Endothelial cell of umbilical vein (primary cell): ENCODE data around the gene NFIC. TPM values are rescaled to one million over a fixed set of nuclear protein-coding genes. Genes with fewer than 3 reads are reported as not detected.

Experiments
- BruUV-seq: library from RNA; stranded (reverse); fragments of 400-500 nt; replicated peaks from 2 replicates; lab custom pipeline; 2021; lab: Mats Ljungman, UMichigan
- CTCF ChIA-PET: fragments of 300-600, 350-600 bp; sonication (Branson Sonifier 250); formaldehyde crosslinking; loops from one replicate; lab custom pipeline; 2021; ENCODE audit warnings: antibody characterized with exemption, inconsistent platforms; lab: Charles Lee
- POLR2A ChIA-PET: fragments of 300-600, 350-600 bp; sonication (Branson Sonifier 250); formaldehyde crosslinking; loops from one replicate; lab custom pipeline; 2021; ENCODE audit warnings: antibody characterized with exemption, inconsistent platforms; lab: Charles Lee
- DNase-seq: peaks from one replicate; pipeline ENCODE4 v3.0.0-alpha.2; 2011; ENCODE audit warnings: low read depth, low spot score
- FAIRE-seq: peaks from 2 replicates; lab custom pipeline; 2011; peaks lifted over from hg19 to GRCh38; lab: Jason Lieb, UNC
- H2AFZ ChIP-seq: 2 replicates; pipeline ENCODE4 v1.6.0; 2012; ENCODE audit warnings: low read depth, low read length, control low read depth, inconsistent platforms
- H3K27ac ChIP-seq: 2 replicates; pipeline ENCODE4 v1.5.1; 2011; ENCODE audit warnings: low read depth, mild to moderate bottlenecking, control low read depth, low read length, moderate library complexity; ENCODE audit not compliant: insufficient read depth
- H3K27me3 ChIP-seq, 2 experiments: 2 replicates each; pipeline versions ENCODE4 v1.6.0 to v1.6.1; 2011; ENCODE audit warnings: low read length in 2 of 2, mixed read lengths in 1 of 2; ENCODE audit not compliant: control insufficient read depth in 2 of 2, insufficient read depth in 2 of 2
- H3K36me3 ChIP-seq, 2 experiments: 2 replicates in 1 of 2; 3 replicates in 1 of 2; pipeline ENCODE4 v1.5.1; 2011; ENCODE audit warnings: low read length in 2 of 2, mild to moderate bottlenecking in 1 of 2, moderate library complexity in 1 of 2; ENCODE audit not compliant: control insufficient read depth in 2 of 2, insufficient read depth in 2 of 2; ENCODE audit errors: extremely low read depth in 1 of 2
- H3K4me1 ChIP-seq: 3 replicates; pipeline ENCODE4 v1.5.1; 2011; ENCODE audit warnings: mild to moderate bottlenecking, low read length; ENCODE audit not compliant: control insufficient read depth, insufficient read depth; ENCODE audit errors: extremely low read depth
- H3K4me2 ChIP-seq: 2 replicates; pipeline ENCODE4 v1.6.1; 2011; ENCODE audit warnings: low read length, control low read depth, mixed read lengths; ENCODE audit not compliant: insufficient read depth
- H3K4me3 ChIP-seq, 3 experiments: fragments of 200-600 bp in 1 of 3; sonication (generic), shearing (Covaris generic) in 1 of 3; replicated peaks in 1 of 3; 2 replicates each; pipeline ENCODE4 v1.5.1; 2011 to 2016; ENCODE audit warnings: control low read depth in 3 of 3, low read length in 3 of 3, mild to moderate bottlenecking in 2 of 3, inconsistent platforms in 1 of 3, low read depth in 1 of 3, moderate library complexity in 1 of 3; ENCODE audit not compliant: insufficient read depth in 1 of 3
- H3K79me2 ChIP-seq: 2 replicates; pipeline ENCODE4 v1.6.0; 2012; ENCODE audit warnings: low read length, inconsistent platforms; ENCODE audit not compliant: control insufficient read depth, insufficient read depth
- H3K9ac ChIP-seq: replicated peaks from 2 replicates; pipeline ENCODE3; 2011; ENCODE audit warnings: low read length, control low read depth; ENCODE audit not compliant: insufficient read depth; ENCODE audit errors: extremely low read depth
- H3K9me1 ChIP-seq: replicated peaks from 3 replicates; pipeline ENCODE4 v1.6.0; 2011; ENCODE audit warnings: mild to moderate bottlenecking, low read length; ENCODE audit not compliant: control insufficient read depth, insufficient read depth; ENCODE audit errors: extremely low read depth
- H3K9me3 ChIP-seq: replicated peaks from 2 replicates; pipeline ENCODE4 v1.5.1; 2012; ENCODE audit warnings: low read length, inconsistent platforms; ENCODE audit not compliant: control insufficient read depth, insufficient read depth
- H4K20me1 ChIP-seq: replicated peaks from 2 replicates; pipeline ENCODE3; 2011; ENCODE audit warnings: mild to moderate bottlenecking, low read length; ENCODE audit not compliant: control insufficient read depth, insufficient read depth; ENCODE audit errors: extremely low read depth
- CTCF ChIP-seq, 2 donors: IDR thresholded peaks; 1 replicate in 1 of 2; 2 replicates in 1 of 2; pipeline ENCODE4 v1.5.1; 2011; ENCODE audit warnings: low read length in 2 of 2, mild to moderate bottlenecking in 2 of 2, moderate library complexity in 2 of 2, control low read depth in 1 of 2, inconsistent platforms in 1 of 2, low read depth in 1 of 2; ENCODE audit not compliant: insufficient read depth in 1 of 2; ENCODE audit errors: extremely low read depth in 1 of 2
- EZH2 ChIP-seq: IDR thresholded peaks from 2 replicates; pipeline ENCODE4 v1.6.1; 2012; ENCODE audit warnings: borderline replicate concordance, low read depth, mild to moderate bottlenecking, moderate library complexity, low read length, inconsistent platforms; ENCODE audit not compliant: severe bottlenecking
- FOS ChIP-seq: IDR thresholded peaks from 2 replicates; pipeline ENCODE4 v1.6.1; 2011; ENCODE audit warnings: mild to moderate bottlenecking, low read length, moderate library complexity, borderline replicate concordance; ENCODE audit not compliant: insufficient read depth
- GATA2 ChIP-seq: IDR thresholded peaks from 2 replicates; pipeline ENCODE4 v1.7.0; 2011; ENCODE audit warnings: low read depth, mild to moderate bottlenecking, moderate library complexity, mixed read lengths, low read length; ENCODE audit not compliant: insufficient read length, insufficient read depth
- JUN ChIP-seq: IDR thresholded peaks from 2 replicates; pipeline ENCODE4 v1.6.1; 2011; ENCODE audit warnings: borderline replicate concordance, low read depth; ENCODE audit not compliant: insufficient read length, insufficient read depth
- MAX ChIP-seq: IDR thresholded peaks from 2 replicates; pipeline ENCODE4 v1.6.1; 2011; ENCODE audit not compliant: insufficient read depth, insufficient read length
- MYC ChIP-seq: IDR thresholded peaks from one replicate; pipeline ENCODE4 v1.6.1; 2011; ENCODE audit warnings: mild to moderate bottlenecking, low read depth, low read length
- POLR2A ChIP-seq: IDR thresholded peaks from 2 replicates; pipeline ENCODE4 v1.6.1; 2012; ENCODE audit warnings: low read depth, mild to moderate bottlenecking, control low read depth, low read length
- POLR2AphosphoS5 ChIP-seq: IDR thresholded peaks from 2 replicates; pipeline ENCODE4 v1.6.1; 2012; ENCODE audit warnings: low read depth, mild to moderate bottlenecking, control low read depth, low read length, moderate library complexity; ENCODE audit not compliant: insufficient read depth
- dilution Hi-C: fragments of 300-500 bp; cut with MboI; formaldehyde crosslinking; loops from one replicate; pipeline ENCODE4 v1.15.0; 2019; ENCODE audit warnings: low sequenced_read_pairs; ENCODE audit not compliant: extremely low pct_ligation_motif_present
- intact Hi-C: fragments of 100-400 bp; cut with micrococcal nuclease; formaldehyde crosslinking; loops from one replicate; pipeline ENCODE4 v1.10.0; 2022
- polyA plus RNA-seq, 4 experiments: library from polyadenylated mRNA; depleted of rRNA in 3 of 4; stranded (reverse) in 3 of 4; unstranded in 1 of 4; fragments of >200 nt; gene quantifications; 2 replicates each; pipeline versions ENCODE4 v1.2.1 to v1.2.3, GENCODE V29; 2011 to 2012; ENCODE audit warnings: missing spikeins in 1 of 4
- total RNA-seq: library from RNA; stranded (reverse); gene quantifications from 2 replicates; pipeline ENCODE4 v1.2.3, GENCODE V29; 2021

The NFIC gene
- total and polyA plus RNA-seq, 2 donors (not counting 3 experiments of a cell fraction or from before 2014, with no cell fraction given): 11.4 to 133 TPM

GRCh38 chr19:3499738-3500428, 133.5 kb downstream of the NFIC start:
- H4K20me1 ChIP-seq: no peaks in the 10 kb centered on the region
- dilution Hi-C loops: no loop called here
- no peaks in the 10 kb centered on the region for H3K9me1 ChIP-seq
- BruUV-seq: TSS peak; percentile 56
- DNase-seq (no peak), FAIRE-seq (no peak)
- TF ChIP-seq MYC (no peak), POLR2A (no peak), FOS (no peak), MAX (no peak), POLR2AphosphoS5 (no peak), CTCF (IDR thresholded peaks at IDR 0.05; ENCODE audit: extremely low read depth in 1 of 2, insufficient read depth in 1 of 2, low read depth in 1 of 2, low read length in 2 of 2) (no peak), EZH2 (no peak), JUN (no peak), GATA2 (no peak)
- H3K36me3 ChIP-seq: peaks cover 0 to 8% of the 10 kb centered on the region in 2 experiments
- ChIA-PET CTCF (interaction anchor here (1.1 kb wide), 1 partner anchor 173 kb away, joined by 3 read pairs; no protein-coding TSS in a partner anchor), POLR2A (no interaction called here)
- peak overlapping the region; percentile 91 for H3K9ac ChIP-seq
- intact Hi-C loops: no loop called here
- H3K9me3 ChIP-seq: no peaks in the 10 kb centered on the region
- peak overlapping the region; percentile 87 for H3K4me2 ChIP-seq
- H3K27ac ChIP-seq: peak overlapping the region; percentile 87
- H3K27me3 ChIP-seq: no peaks in the 10 kb centered on the region
- peak overlapping the region; percentile 73 to 87 (median 80) for H3K4me3 ChIP-seq
- H2AFZ ChIP-seq: peak overlapping the region; percentile 85
- peaks cover 5% of the 10 kb centered on the region for H3K4me1 ChIP-seq
- H3K79me2 ChIP-seq: peaks cover 28% of the 10 kb centered on the region
